GM12878 (cell line): ENCODE results near the gene PANX2. TPM values are rescaled to one million over a fixed set of nuclear protein-coding genes. Genes with fewer than 3 reads are reported as not detected.

Experiments used
- ATAC-seq: fragments of 200-7000 bp; cut with Tn5 transposase; 3 replicates; pipeline ENCODE4 v1.9.1; 2020; ENCODE audit warnings: mild to moderate bottlenecking, moderate library complexity
- BruUV-seq: library from RNA; stranded (reverse); fragments of 400-500 nt; replicated peaks from 2 replicates; lab custom pipeline; 2021; lab: Mats Ljungman, UMichigan
- CTCF ChIA-PET: fragments of 300-600 bp; sonication (Branson Sonifier 250); formaldehyde crosslinking; extraction: SDS; loops from one replicate; lab custom pipeline; 2021; ENCODE audit warnings: inconsistent platforms; lab: Yijun Ruan, JAX
- POLR2A ChIA-PET: fragments of 350-600 bp; formaldehyde crosslinking; extraction: SDS; loops from one replicate; lab custom pipeline; 2021; ENCODE audit warnings: inconsistent platforms; lab: Charles Lee
- RAD21 ChIA-PET: fragments of 300-600 bp; sonication (Branson Sonifier 250); formaldehyde crosslinking; loops from one replicate; lab custom pipeline; 2023; ENCODE audit warnings: antibody characterized with exemption; ENCODE audit not compliant: unreplicated experiment; lab: Charles Lee
- SMC1A ChIA-PET: fragments of 300-600 bp; sonication (Branson Sonifier 250); formaldehyde crosslinking; loops from one replicate; lab custom pipeline; 2023; ENCODE audit not compliant: unreplicated experiment, uncharacterized antibody; lab: Charles Lee
- DNase-seq: peaks from one replicate; pipeline ENCODE4 v3.0.0-alpha.2; 2011; ENCODE audit warnings: low read depth, low spot score
- FAIRE-seq: peaks from 3 replicates; lab custom pipeline; 2011; peaks lifted over from hg19 to GRCh38; lab: Jason Lieb, UNC
- H2AFZ ChIP-seq: 2 replicates; pipeline ENCODE4 v1.6.0; 2011; ENCODE audit warnings: low read depth, low read length, control low read depth; ENCODE audit not compliant: control insufficient read depth
- H3K27ac ChIP-seq: 2 replicates; pipeline ENCODE4 v1.5.1; 2011; ENCODE audit warnings: control low read depth; ENCODE audit not compliant: control insufficient read depth, insufficient read depth
- H3K27me3 ChIP-seq, 2 experiments: replicated peaks in 1 of 2; 2 replicates each; pipeline versions ENCODE4 v1.6.0 to v1.6.1; 2011; ENCODE audit warnings: low read length in 1 of 2; ENCODE audit not compliant: control insufficient read depth in 2 of 2, insufficient read depth in 2 of 2
- H3K36me3 ChIP-seq, 2 experiments: 2 replicates each; pipeline ENCODE4 v1.5.1; 2011; ENCODE audit warnings: low read length in 1 of 2; ENCODE audit not compliant: control insufficient read depth in 2 of 2, insufficient read depth in 2 of 2
- H3K4me1 ChIP-seq: 2 replicates; pipeline ENCODE4 v1.6.1; 2011; ENCODE audit warnings: mild to moderate bottlenecking, low read length, moderate library complexity, mixed read lengths; ENCODE audit not compliant: control insufficient read depth, insufficient read depth
- H3K4me2 ChIP-seq: 2 replicates; pipeline ENCODE4 v1.6.0; 2011; ENCODE audit warnings: control low read depth; ENCODE audit not compliant: control insufficient read depth, insufficient read depth
- H3K4me3 ChIP-seq: fragments of 200-600 bp; sonication (generic); 2 replicates; pipeline ENCODE4 v1.5.1; 2016
- H3K79me2 ChIP-seq: 2 replicates; pipeline ENCODE4 v1.6.0; 2011; ENCODE audit warnings: low read length; ENCODE audit not compliant: control insufficient read depth, insufficient read depth
- H3K9ac ChIP-seq: 2 replicates; pipeline ENCODE4 v1.8.0; 2011; ENCODE audit warnings: low read length, control low read depth, mixed read lengths; ENCODE audit not compliant: control insufficient read depth, insufficient read depth
- H3K9me3 ChIP-seq: replicated peaks from 3 replicates; pipeline ENCODE4 v1.5.1; 2011; ENCODE audit warnings: mild to moderate bottlenecking, low read length; ENCODE audit not compliant: control insufficient read depth, insufficient read depth
- H4K20me1 ChIP-seq: 2 replicates; pipeline ENCODE4 v1.6.0; 2011; ENCODE audit not compliant: control insufficient read depth, insufficient read depth
- CTCF ChIP-seq, 3 experiments: IDR thresholded peaks in 2 of 3; conservative IDR thresholded peaks in 1 of 3; 2 replicates each; pipeline ENCODE4 v1.5.1; 2011; ENCODE audit warnings: low read depth in 3 of 3, low read length in 3 of 3, mild to moderate bottlenecking in 3 of 3, control low read depth in 2 of 3, moderate library complexity in 2 of 3, inconsistent platforms in 1 of 3, mixed read lengths in 1 of 3; ENCODE audit not compliant: control insufficient read depth in 2 of 3, insufficient read depth in 1 of 3; ENCODE audit errors: extremely low read depth in 1 of 3
- ESRRA ChIP-seq: IDR thresholded peaks from 2 replicates; pipeline ENCODE4 v1.6.1; 2012; ENCODE audit warnings: mild to moderate bottlenecking, low read length, improper control_type of control experiment
- ETV6 ChIP-seq, 2 experiments: fragments of 450-650 bp in 1 of 2; IDR thresholded peaks in 1 of 2; conservative IDR thresholded peaks in 1 of 2; 2 replicates each; pipeline ENCODE4 v1.6.1; 2014; ENCODE audit warnings: antibody characterized with exemption in 1 of 2, borderline replicate concordance in 1 of 2, low read depth in 1 of 2, mild to moderate bottlenecking in 1 of 2, moderate library complexity in 1 of 2
- FOXK2 ChIP-seq: fragments of 450-650 bp; IDR thresholded peaks from 2 replicates; pipeline ENCODE4 v1.6.1; 2017; ENCODE audit warnings: mild to moderate bottlenecking, moderate library complexity
- FOXM1 ChIP-seq: IDR thresholded peaks from 2 replicates; pipeline ENCODE4 v1.6.1; 2012; ENCODE audit warnings: low read depth, mild to moderate bottlenecking, inconsistent platforms, low read length, moderate library complexity
- GATAD2B ChIP-seq: fragments of 450-650 bp; conservative IDR thresholded peaks from 2 replicates; pipeline ENCODE4 v1.6.1; 2017; ENCODE audit warnings: low read depth, mild to moderate bottlenecking, moderate library complexity
- KAT2A ChIP-seq: conservative IDR thresholded peaks from 2 replicates; pipeline ENCODE4 v1.6.1; 2011; ENCODE audit warnings: low read depth, low read length; ENCODE audit not compliant: control insufficient read depth
- KLF5 ChIP-seq: fragments of 450-650 bp; IDR thresholded peaks from 2 replicates; pipeline ENCODE4 v1.6.1; 2014; ENCODE audit warnings: mild to moderate bottlenecking; ENCODE audit not compliant: partially characterized antibody
- NFYA ChIP-seq: IDR thresholded peaks from 2 replicates; pipeline ENCODE4 v1.6.1; 2011; ENCODE audit warnings: low read depth, mild to moderate bottlenecking, low read length, improper control_type of control experiment, borderline replicate concordance
- PAX5 ChIP-seq: IDR thresholded peaks from 2 replicates; pipeline ENCODE4 v1.6.1; 2011; ENCODE audit warnings: low read depth, low read length, borderline replicate concordance
- POU2F2 ChIP-seq: IDR thresholded peaks from 3 replicates; pipeline ENCODE4 v1.6.1; 2011; ENCODE audit warnings: low read depth, mild to moderate bottlenecking, low read length, borderline replicate concordance
- RELB ChIP-seq: fragments of 450-650 bp; IDR thresholded peaks from 2 replicates; pipeline ENCODE4 v1.6.1; 2017; ENCODE audit warnings: low read depth, mild to moderate bottlenecking, moderate library complexity
- STAT3 ChIP-seq: IDR thresholded peaks from 2 replicates; pipeline ENCODE4 v1.6.1; 2011; ENCODE audit warnings: low read depth, low read length, improper control_type of control experiment
- ZBTB40 ChIP-seq: fragments of 450-650 bp; IDR thresholded peaks from 2 replicates; pipeline ENCODE4 v1.6.1; 2016; ENCODE audit warnings: mild to moderate bottlenecking, moderate library complexity, borderline replicate concordance
- ZNF384 ChIP-seq: IDR thresholded peaks from 2 replicates; pipeline ENCODE4 v1.6.1; 2012; ENCODE audit warnings: low read depth, mild to moderate bottlenecking, low read length, improper control_type of control experiment, borderline replicate concordance
- WGBS: methylation state at CpG from one replicate; pipeline ENCODE4 v1.1.6; 2016; ENCODE audit warnings: low lambda C conversion rate; ENCODE audit not compliant: insufficient replicate concordance, insufficient coverage; ENCODE audit errors: missing lambda C conversion rate; 5-methylcytosine and 5-hydroxymethylcytosine counted together
- in situ Hi-C: fragments of 300-500 bp; cut with MboI; formaldehyde crosslinking; loops from 9 replicates; pipeline ENCODE4 v1.14.3; 2018; ENCODE audit warnings: mixed read lengths
- intact Hi-C: fragments of 100-400 bp; cut with micrococcal nuclease; formaldehyde crosslinking; loops from one replicate; pipeline ENCODE4 v1.14.2; 2022; ENCODE audit not compliant: unreplicated experiment
- polyA plus RNA-seq, 11 experiments: library from polyadenylated mRNA; depleted of rRNA in 4 of 11; unstranded in 6 of 11; stranded (reverse) in 5 of 11; fragments of >200 nt; fragmentation: Nextera tagmentation in 4 of 11; fragmentation: Illumina TruSeq in 1 of 11; extraction: Ambion mirVana in 4 of 11; extraction: Trizol in 1 of 11; gene quantifications; 1 replicate in 1 of 11; 2 replicates in 10 of 11; pipeline versions ENCODE4 v1.2.1 to v1.2.3, GENCODE V29; 2011 to 2016; ENCODE audit warnings: inconsistent platforms in 2 of 11, missing spikeins in 2 of 11, low read depth in 1 of 11
- total RNA-seq, 4 experiments: library from RNA; depleted of rRNA in 3 of 4; stranded (reverse); fragments of >200 nt in 3 of 4; fragmentation: Illumina TruSeq in 1 of 4; extraction: Trizol in 1 of 4; gene quantifications; 2 replicates each; pipeline versions ENCODE4 v1.2.1 to v1.2.3, GENCODE V29; 2013 to 2021

PANX2 gene
- total and polyA plus RNA-seq, 10 of the 15 experiments (the other 5 are each of a cell fraction or from before 2014, with no cell fraction given), result 0.04 to 0.44 (median 0.17) TPM; not detected in 5

- SMC1A ChIA-PET, result no interaction called here
- RAD21 ChIA-PET, result interaction anchor here (1.0 kb wide), 1 partner anchor 14 kb away, joined by 4 read pairs; no protein-coding TSS in a partner anchor
- Histone ChIP-seq H4K20me1 (no peaks in the 10 kb centered on the region), H3K36me3 (peaks cover 6 to 23% of the 10 kb centered on the region in 2 experiments), H3K9ac (peak within 1 kb of the TSS; percentile 74), H3K4me2 (peak within 1 kb of the TSS; percentile 98), H2AFZ (peak within 1 kb of the TSS; percentile 71), H3K27ac (peak within 1 kb of the TSS; percentile 77), H3K4me1 (peaks cover 10% of the 10 kb centered on the region), H3K9me3 (no peaks in the 10 kb centered on the region), H3K4me3 (peak within 1 kb of the TSS; percentile 84), H3K79me2 (peaks cover 15% of the 10 kb centered on the region), H3K27me3 (no peaks in the 10 kb centered on the region)
- intact Hi-C loops, result no loop called here
- CTCF ChIA-PET, result no interaction called here
- BruUV-seq, result TSS peak; percentile 86
- in situ Hi-C loops, result no loop called here
- POLR2A ChIA-PET, result interaction anchor here (1.0 to 1.2 kb wide), 2 partner anchors 9 kb away, joined by 3 to 5 read pairs; no protein-coding TSS in a partner anchor
- ATAC-seq (peak; percentile 94), DNase-seq (no peak), FAIRE-seq (peak; percentile 52)
- 2% methylated on average over 54 of the region's 105 CpGs for WGBS
- TF ChIP-seq KLF5 (no peak), KAT2A (no peak), NFYA (no peak), CTCF (IDR thresholded peaks at IDR 0.05 in 2 of 3, conservative IDR thresholded peaks at IDR 0.05 in 1 of 3; ENCODE audit: control insufficient read depth in 2 of 3, extremely low read depth in 1 of 3, insufficient read depth in 1 of 3, low read depth in 3 of 3, low read length in 3 of 3) (no peak), FOXK2 (no peak), ETV6 (conservative IDR thresholded peaks at IDR 0.05 in 1 of 2, IDR thresholded peaks at IDR 0.05 in 1 of 2; ENCODE audit: borderline replicate concordance in 1 of 2, low read depth in 1 of 2) (no peak), PAX5 (no peak), POU2F2 (no peak), GATAD2B (peak; percentile 78), ESRRA (no peak), ZNF384 (no peak), ZBTB40 (peak; percentile 80), RELB (no peak), STAT3 (no peak), FOXM1 (no peak)
Observed at GRCh38 chr22:50200461-50201190, 30.1 kb downstream of the PANX2 start, which contains the start of gene SELENOO. SELENOO (plus strand) TSS chr22:50201011; CDS start chr22:50201037, 26 bp downstream.
